ENCODE measurements around the gene ABCA13. TPM values are rescaled to one million over a fixed set of nuclear protein-coding genes. Genes with fewer than 3 reads are reported as not detected.

The ABCA13 gene
- total and polyA plus RNA-seq, 2 donors (not counting 3 experiments of a cell fraction or from before 2014, with no cell fraction given): 0.01 to 0.11 TPM

- Histone ChIP-seq H3K9me3 (replicated peaks; ENCODE audit: control insufficient read depth, insufficient read depth, low read length) (no peaks in the 10 kb centered on the region), H2AFZ (ENCODE audit: low read depth, low read length) (no peak overlapping the region), H3K27ac (ENCODE audit: insufficient read depth, low read depth, low read length) (no peak overlapping the region), H4K20me1 (replicated peaks; ENCODE audit: control insufficient read depth, extremely low read depth, insufficient read depth, low read length) (no peaks in the 10 kb centered on the region), H3K9me1 (replicated peaks; ENCODE audit: control insufficient read depth, extremely low read depth, insufficient read depth, low read length) (no peaks in the 10 kb centered on the region), H3K36me3 (ENCODE audit: control insufficient read depth in 2 of 2, extremely low read depth in 1 of 2, insufficient read depth in 2 of 2, low read length in 2 of 2) (no peaks in the 10 kb centered on the region), H3K79me2 (ENCODE audit: control insufficient read depth, insufficient read depth, low read length) (no peaks in the 10 kb centered on the region), H3K4me3 (replicated peaks in 1 of 3; ENCODE audit: insufficient read depth in 1 of 3, low read depth in 1 of 3, low read length in 3 of 3) (no peak overlapping the region), H3K27me3 (ENCODE audit: control insufficient read depth in 2 of 2, insufficient read depth in 2 of 2, low read length in 2 of 2) (no peaks in the 10 kb centered on the region), H3K9ac (replicated peaks; ENCODE audit: extremely low read depth, insufficient read depth, low read length) (no peak overlapping the region), H3K4me1 (ENCODE audit: control insufficient read depth, extremely low read depth, insufficient read depth, low read length) (no peaks in the 10 kb centered on the region), H3K4me2 (ENCODE audit: insufficient read depth, low read length) (no peak overlapping the region)
- DNase-seq (ENCODE audit: low read depth, low spot score): no peak
- intact Hi-C loops (cut with micrococcal nuclease) (no loop called here), dilution Hi-C loops (cut with MboI; ENCODE audit: extremely low pct_ligation_motif_present, low sequenced_read_pairs) (no loop called here)
- no TSS peak for BruUV-seq (replicated peaks)
- no peak for FAIRE-seq
- CTCF ChIA-PET: no interaction called here
- POLR2A ChIA-PET: no interaction called here
- TF ChIP-seq POLR2AphosphoS5 (IDR thresholded peaks at IDR 0.05; ENCODE audit: insufficient read depth, low read depth, low read length): no peak
- TF ChIP-seq MYC (IDR thresholded peaks at IDR 0.05; ENCODE audit: low read depth, low read length): no peak
These were observed 256.4 kb downstream of the ABCA13 start for GRCh38 chr7:48427671-48428070.

- TF ChIP-seq EZH2 (IDR thresholded peaks at IDR 0.05; ENCODE audit: borderline replicate concordance, low read depth, low read length, severe bottlenecking) (no peak), MAX (IDR thresholded peaks at IDR 0.05; ENCODE audit: insufficient read depth, insufficient read length) (no peak), MYC (IDR thresholded peaks at IDR 0.05; ENCODE audit: low read depth, low read length) (no peak)
- no peak overlapping the region for H3K27ac ChIP-seq (ENCODE audit: insufficient read depth, low read depth, low read length)
- dilution Hi-C loops (cut with MboI; ENCODE audit: extremely low pct_ligation_motif_present, low sequenced_read_pairs): no loop called here
- no peaks in the 10 kb centered on the region for H3K9me1 ChIP-seq (replicated peaks; ENCODE audit: control insufficient read depth, extremely low read depth, insufficient read depth, low read length)
- no peaks in the 10 kb centered on the region for H3K9me3 ChIP-seq (replicated peaks; ENCODE audit: control insufficient read depth, insufficient read depth, low read length)
- BruUV-seq (replicated peaks): no TSS peak
- intact Hi-C loops (cut with micrococcal nuclease): no loop called here
- H3K36me3 ChIP-seq (ENCODE audit: control insufficient read depth in 2 of 2, extremely low read depth in 1 of 2, insufficient read depth in 2 of 2, low read length in 2 of 2): no peaks in the 10 kb centered on the region
- CTCF ChIA-PET: no interaction called here
- H3K4me1 ChIP-seq (ENCODE audit: control insufficient read depth, extremely low read depth, insufficient read depth, low read length): no peaks in the 10 kb centered on the region
- no peaks in the 10 kb centered on the region for H3K79me2 ChIP-seq (ENCODE audit: control insufficient read depth, insufficient read depth, low read length)
- no peaks in the 10 kb centered on the region for H3K27me3 ChIP-seq (ENCODE audit: control insufficient read depth in 2 of 2, insufficient read depth in 2 of 2, low read length in 2 of 2)
- no peak overlapping the region for H3K4me2 ChIP-seq (ENCODE audit: insufficient read depth, low read length)
- no peak for FAIRE-seq
- POLR2A ChIA-PET: no interaction called here
- H3K4me3 ChIP-seq (replicated peaks in 1 of 3; ENCODE audit: insufficient read depth in 1 of 3, low read depth in 1 of 3, low read length in 3 of 3): no peak overlapping the region
- no peak overlapping the region for H2AFZ ChIP-seq (ENCODE audit: low read depth, low read length)
- H4K20me1 ChIP-seq (replicated peaks; ENCODE audit: control insufficient read depth, extremely low read depth, insufficient read depth, low read length): no peaks in the 10 kb centered on the region
- no peak overlapping the region for H3K9ac ChIP-seq (replicated peaks; ENCODE audit: extremely low read depth, insufficient read depth, low read length)
- DNase-seq (ENCODE audit: low read depth, low spot score): no peak
These were observed 256.9 kb downstream of the ABCA13 start for GRCh38 chr7:48428091-48428684.
